GM18505 (cell line): ENCODE measurements around the gene TCTN1.
"Not testable (repeated sequence)": the region's sequence is repeated elsewhere in the genome, so short reads cannot be mapped to it uniquely, and the experiment has no call there.

Experiments
- ATAC-seq: cut with Tn5 transposase; IDR thresholded peaks from one replicate; pipeline ENCODE4 v1.9.1; 2021; ENCODE audit not compliant: unreplicated experiment
- POLR2A ChIP-seq: IDR thresholded peaks from 4 replicates; pipeline ENCODE4 v1.6.1; 2011; ENCODE audit warnings: borderline replicate concordance; ENCODE audit not compliant: insufficient read depth, insufficient read length; ENCODE audit errors: extremely low read depth

TCTN1 gene

GRCh38 chr12:110613771-110614684 lies at the start of gene TCTN1:
Gene TCTN1 (plus strand): TSS chr12:110614129. CDS start chr12:110614183, 54 bp downstream.
- peak; percentile 88 for ATAC-seq
- TF ChIP-seq POLR2A, result peak; percentile 85

DNA sequence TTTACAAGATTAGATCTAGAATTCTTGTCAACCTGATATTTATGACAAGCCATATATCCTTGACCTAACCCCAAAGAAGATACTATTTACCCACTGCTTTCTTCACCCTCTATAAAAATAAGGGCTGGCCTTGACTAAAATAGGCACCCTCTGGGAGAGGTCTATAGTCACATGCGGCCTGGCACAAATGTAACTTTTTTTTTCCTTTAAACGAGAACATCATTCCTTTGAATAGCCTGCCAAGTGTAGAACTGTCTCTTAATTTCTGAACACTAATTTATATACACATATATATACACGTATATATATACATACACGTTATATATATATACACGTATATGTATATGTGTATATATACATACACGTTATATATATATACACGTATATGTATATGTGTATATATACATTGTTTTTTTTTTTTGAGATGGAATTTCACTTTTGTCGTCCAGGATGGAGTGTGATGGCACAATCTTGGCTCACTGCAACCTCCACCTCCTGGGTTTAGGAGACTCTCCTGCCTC lies 49.4 kb upstream of the TCTN1 start:
- TF ChIP-seq POLR2A, result no peak
- no peak for ATAC-seq

GRCh38 chr12:110565894-110566871 lies 47.7 kb upstream of the TCTN1 start:
- ATAC-seq, result no peak
- TF ChIP-seq POLR2A, result no peak

GRCh38 chr12:110566993-110567392 lies 46.9 kb upstream of the TCTN1 start:
- ATAC-seq, result no peak
- no peak for TF ChIP-seq POLR2A

DNA sequence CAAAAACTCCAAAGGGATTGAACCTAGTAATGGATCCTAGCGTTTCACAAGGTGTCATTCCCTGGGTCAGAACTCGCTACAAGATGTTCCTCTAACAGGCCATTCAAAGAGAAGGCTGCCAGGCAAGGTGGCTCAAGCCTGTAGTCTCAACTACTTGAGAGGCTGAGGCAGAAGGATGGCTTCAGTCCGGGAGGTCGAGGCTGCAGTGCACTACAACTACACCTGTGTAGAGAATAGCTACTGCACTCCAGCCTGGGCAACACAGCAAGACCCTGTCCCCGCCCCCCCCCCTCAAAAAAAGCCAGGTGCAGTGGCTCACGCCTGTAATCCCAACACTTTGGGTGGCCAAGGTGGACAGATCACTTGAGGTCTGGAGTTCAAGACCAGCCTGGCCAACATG lies 45.2 kb upstream of the TCTN1 start:
- no peak for ATAC-seq
- no peak for TF ChIP-seq POLR2A

DNA sequence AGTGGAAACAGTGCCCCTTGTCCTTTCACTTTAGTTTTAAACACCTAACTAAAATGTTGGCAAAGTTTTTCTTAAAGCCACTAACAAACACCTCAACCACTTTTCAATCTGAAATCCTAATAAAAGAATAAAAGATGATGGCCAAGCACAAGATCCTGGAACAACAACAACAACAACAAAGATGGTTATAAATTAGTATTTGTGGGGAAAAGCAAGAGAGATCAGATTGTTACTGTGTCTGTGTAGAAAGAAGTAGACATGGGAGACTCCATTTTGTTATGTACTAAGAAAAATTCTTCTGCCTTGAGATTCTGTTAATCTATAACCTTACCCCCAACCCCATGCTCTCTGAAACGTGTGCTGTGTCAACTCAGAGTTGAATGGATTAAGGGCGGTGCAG lies 44.1 kb upstream of the TCTN1 start:
- ATAC-seq, result not testable (repeated sequence)

- ATAC-seq, result not testable (repeated sequence)
Observed at GRCh38 chr12:110570798-110571197, 43.1 kb upstream of the TCTN1 start.

DNA sequence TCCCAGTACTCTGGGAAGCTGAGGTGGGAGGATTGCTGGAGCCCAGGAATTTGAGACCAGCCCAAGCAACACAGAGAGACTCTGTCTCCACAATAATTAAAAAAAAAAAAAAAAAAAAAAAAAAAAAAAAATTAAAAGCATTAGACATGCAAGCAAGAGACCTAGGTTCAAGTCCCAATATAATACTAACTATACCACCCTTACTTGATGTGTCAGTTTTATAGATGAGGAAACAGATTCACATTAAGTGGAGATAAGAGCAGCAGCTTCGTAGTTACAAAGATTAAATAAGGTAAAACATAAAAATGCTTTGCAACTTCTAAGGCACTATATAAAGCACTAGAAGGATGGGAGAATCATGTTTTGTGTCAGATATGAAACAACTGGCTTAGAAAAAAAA lies 39.9 kb upstream of the TCTN1 start:
- ATAC-seq, result no peak
- no peak for TF ChIP-seq POLR2A

DNA sequence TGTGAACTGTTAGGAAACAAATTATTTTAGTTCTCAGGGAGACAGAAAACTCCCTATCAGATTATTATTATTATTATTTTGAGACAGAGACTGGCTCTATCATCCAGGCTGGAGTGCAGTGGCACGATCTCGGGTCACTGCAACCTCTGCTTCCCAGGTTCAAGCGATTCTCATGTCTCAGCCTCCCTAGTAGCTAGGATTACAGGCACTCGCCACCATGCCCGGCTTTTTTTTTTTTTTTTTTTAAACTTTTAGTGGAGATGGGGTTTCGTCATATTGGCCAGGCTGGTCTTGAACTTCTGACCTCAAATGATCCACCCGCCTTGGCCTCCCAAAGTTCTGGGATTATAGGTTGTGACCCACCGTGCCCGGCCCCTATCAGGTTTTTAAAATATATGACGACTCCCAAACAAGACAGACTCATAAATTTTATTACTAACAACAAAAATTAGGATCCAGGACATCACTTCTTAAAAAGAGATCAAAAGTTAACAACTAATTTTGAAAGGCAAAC lies 39.2 kb upstream of the TCTN1 start:
- ATAC-seq, result not testable (repeated sequence)

DNA sequence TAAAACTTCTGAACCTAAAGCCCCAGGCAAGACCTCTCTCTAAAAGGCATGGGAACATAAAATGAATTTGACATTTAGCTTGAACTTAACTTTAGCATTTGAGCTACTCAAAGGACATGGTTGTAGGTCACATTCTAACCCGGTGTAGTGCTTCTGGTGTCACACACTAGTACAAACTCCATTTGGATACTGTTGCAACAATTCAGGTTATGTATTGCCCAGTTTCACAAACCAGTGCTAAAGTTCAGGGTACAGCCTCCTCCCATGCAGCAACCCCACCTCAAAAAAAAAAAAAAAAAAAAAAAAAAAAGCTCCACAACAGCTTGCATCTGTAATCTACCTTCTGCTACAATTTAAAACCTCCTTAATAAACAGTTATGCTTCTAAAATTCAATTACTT lies 38.6 kb upstream of the TCTN1 start:
- ATAC-seq, result no peak
- no peak for TF ChIP-seq POLR2A

- no peak for TF ChIP-seq POLR2A
- no peak for ATAC-seq
Observed at GRCh38 chr12:110576504-110576903, 37.4 kb upstream of the TCTN1 start.

- no peak for TF ChIP-seq POLR2A
- ATAC-seq, result no peak
Observed at GRCh38 chr12:110577864-110578693, 35.9 kb upstream of the TCTN1 start.
